ENCODE data around the gene MAN1C1.

DNA sequence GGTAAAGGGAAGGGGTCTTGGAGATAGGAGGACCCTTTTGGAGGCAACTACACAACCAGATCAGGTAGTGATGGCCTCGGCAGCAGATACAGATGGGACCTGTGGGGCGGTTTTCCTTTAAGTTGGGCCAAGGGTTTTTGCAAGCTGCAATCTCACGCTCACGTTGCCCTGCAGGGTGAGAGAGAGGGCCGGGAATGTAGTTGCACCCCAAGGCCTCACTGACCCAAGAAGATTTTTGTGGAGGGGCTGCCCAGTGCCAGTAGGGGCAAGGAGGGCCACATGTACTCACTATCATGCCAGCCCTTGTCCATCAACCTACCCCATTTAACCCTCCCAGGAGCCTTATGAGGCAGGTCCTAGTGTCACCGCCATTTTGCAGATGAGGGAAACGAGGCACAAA is 125.7 kb downstream of the MAN1C1 start:
- TF ChIP-seq, protein P1, sequence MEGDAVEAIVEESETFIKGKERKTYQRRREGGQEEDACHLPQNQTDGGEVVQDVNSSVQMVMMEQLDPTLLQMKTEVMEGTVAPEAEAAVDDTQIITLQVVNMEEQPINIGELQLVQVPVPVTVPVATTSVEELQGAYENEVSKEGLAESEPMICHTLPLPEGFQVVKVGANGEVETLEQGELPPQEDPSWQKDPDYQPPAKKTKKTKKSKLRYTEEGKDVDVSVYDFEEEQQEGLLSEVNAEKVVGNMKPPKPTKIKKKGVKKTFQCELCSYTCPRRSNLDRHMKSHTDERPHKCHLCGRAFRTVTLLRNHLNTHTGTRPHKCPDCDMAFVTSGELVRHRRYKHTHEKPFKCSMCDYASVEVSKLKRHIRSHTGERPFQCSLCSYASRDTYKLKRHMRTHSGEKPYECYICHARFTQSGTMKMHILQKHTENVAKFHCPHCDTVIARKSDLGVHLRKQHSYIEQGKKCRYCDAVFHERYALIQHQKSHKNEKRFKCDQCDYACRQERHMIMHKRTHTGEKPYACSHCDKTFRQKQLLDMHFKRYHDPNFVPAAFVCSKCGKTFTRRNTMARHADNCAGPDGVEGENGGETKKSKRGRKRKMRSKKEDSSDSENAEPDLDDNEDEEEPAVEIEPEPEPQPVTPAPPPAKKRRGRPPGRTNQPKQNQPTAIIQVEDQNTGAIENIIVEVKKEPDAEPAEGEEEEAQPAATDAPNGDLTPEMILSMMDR (IDR thresholded peaks at IDR 0.05) = no peak
- no peak for TF ChIP-seq POLR2A (IDR thresholded peaks at IDR 0.05)

Measured in uterus (tissue), 2 donors.